Suppressor macrophage treated with lipopolysaccharide for 1 hour (primary cell): ENCODE data around the gene ZNF207.
A peak's percentile ranks its signal among the peaks of the same experiment; 100 is the strongest.
"Not testable (repeated sequence)": the region's sequence is repeated elsewhere in the genome, so short reads cannot be mapped to it uniquely, and the experiment has no call there.

Source experiments
- DNase-seq, 3 donors: peaks; one replicate each; pipeline ENCODE4 v3.0.0-alpha.2; 2020 to 2022

Gene ZNF207

GRCh38 chr17:32349854-32350665 lies at the start of gene ZNF207:
TSS of gene ZNF207 (plus strand) at chr17:32350157. CDS start at chr17:32350286, 129 bp downstream.
- DNase-seq: peak; percentile 98 to 99 (median 99)

GRCh38 chr17:32302037-32302436 lies 47.9 kb upstream of the ZNF207 start:
- no peak for DNase-seq

- DNase-seq: no peak
These were observed 46.9 kb upstream of the ZNF207 start for GRCh38 chr17:32302860-32303649.

GRCh38 chr17:32303781-32304288 lies 46.1 kb upstream of the ZNF207 start:
- DNase-seq: no peak

GRCh38 chr17:32305049-32305448 lies 44.9 kb upstream of the ZNF207 start:
- no peak for DNase-seq

- no peak for DNase-seq
These were observed 42.3 kb upstream of the ZNF207 start for GRCh38 chr17:32307658-32308057.

GRCh38 chr17:32311028-32311536 lies 38.9 kb upstream of the ZNF207 start:
- no peak for DNase-seq

- no peak for DNase-seq
These were observed 35.3 kb upstream of the ZNF207 start for GRCh38 chr17:32314636-32315035.

GRCh38 chr17:32315171-32315570 lies 34.8 kb upstream of the ZNF207 start:
- DNase-seq: no peak

- not testable (repeated sequence) for DNase-seq
These were observed 33.3 kb upstream of the ZNF207 start for GRCh38 chr17:32316653-32317052.

GRCh38 chr17:32317353-32317752 lies 32.6 kb upstream of the ZNF207 start:
- no peak for DNase-seq

GRCh38 chr17:32318071-32318470 lies 31.9 kb upstream of the ZNF207 start:
- no peak for DNase-seq

GRCh38 chr17:32319548-32319905 lies 30.4 kb upstream of the ZNF207 start:
- DNase-seq: peak; percentile 86 to 91 (median 89)

- not testable (repeated sequence) for DNase-seq
These were observed 29.9 kb upstream of the ZNF207 start for GRCh38 chr17:32320080-32320479.

- DNase-seq: no peak
These were observed 29.1 kb upstream of the ZNF207 start for GRCh38 chr17:32320847-32321246.

- peak in 2 of 3 donors; percentile 30 to 32 for DNase-seq
These were observed 26.9 kb upstream of the ZNF207 start for GRCh38 chr17:32323046-32323445.

GRCh38 chr17:32323811-32324491 lies 26.0 kb upstream of the ZNF207 start:
- DNase-seq: peak; percentile 56 to 76 (median 67)

- no peak for DNase-seq
These were observed 22.0 kb upstream of the ZNF207 start for GRCh38 chr17:32327911-32328310.

- DNase-seq: peak in 2 of 3 donors; percentile 52 to 64
These were observed 19.8 kb upstream of the ZNF207 start for GRCh38 chr17:32330147-32330546.

GRCh38 chr17:32331243-32332040 lies 18.5 kb upstream of the ZNF207 start:
- DNase-seq: peak; percentile 26 to 73 (median 71)

- no peak for DNase-seq
These were observed 16.8 kb upstream of the ZNF207 start for GRCh38 chr17:32333187-32333586.

- DNase-seq: no peak
These were observed 14.9 kb upstream of the ZNF207 start for GRCh38 chr17:32335046-32335445.
